GM18858 (cell line): ENCODE measurements around the gene RRP15.

Experiments
- ATAC-seq: cut with Tn5 transposase; IDR thresholded peaks from one replicate; pipeline ENCODE4 v1.9.1; 2021; ENCODE audit not compliant: unreplicated experiment

Gene RRP15

GRCh38 chr1:218284917-218285635 lies at the start of gene RRP15:
Gene RRP15, plus strand, starts transcription at chr1:218285293. Its CDS starts 24 bp downstream, at chr1:218285317.
- peak; percentile 98 for ATAC-seq

GRCh38 chr1:218242171-218242570 lies 42.9 kb upstream of the RRP15 start:
- no peak for ATAC-seq

GRCh38 chr1:218247339-218247738 lies 37.8 kb upstream of the RRP15 start:
- no peak for ATAC-seq

- ATAC-seq, result no peak
These were observed 35.6 kb upstream of the RRP15 start for GRCh38 chr1:218249338-218250140.

- no peak for ATAC-seq
These were observed 34.6 kb upstream of the RRP15 start for GRCh38 chr1:218250492-218250891.

GRCh38 chr1:218254296-218254946 lies 30.7 kb upstream of the RRP15 start:
- ATAC-seq, result no peak

- no peak for ATAC-seq
These were observed 30.0 kb upstream of the RRP15 start for GRCh38 chr1:218255090-218255489.

GRCh38 chr1:218257371-218257770 lies 27.7 kb upstream of the RRP15 start:
- no peak for ATAC-seq

GRCh38 chr1:218257971-218258370 lies 27.1 kb upstream of the RRP15 start:
- no peak for ATAC-seq

- ATAC-seq, result no peak
These were observed 25.8 kb upstream of the RRP15 start for GRCh38 chr1:218259339-218259738.

GRCh38 chr1:218259800-218260199 lies 25.3 kb upstream of the RRP15 start:
- ATAC-seq, result no peak

GRCh38 chr1:218262259-218262658 lies 22.8 kb upstream of the RRP15 start:
- no peak for ATAC-seq

- ATAC-seq, result no peak
These were observed 18.7 kb upstream of the RRP15 start for GRCh38 chr1:218266356-218266755.

GRCh38 chr1:218272366-218272765 lies 12.7 kb upstream of the RRP15 start:
- ATAC-seq, result no peak

- ATAC-seq, result no peak
These were observed 11.2 kb upstream of the RRP15 start for GRCh38 chr1:218273762-218274479.

- ATAC-seq, result no peak
These were observed 10.6 kb upstream of the RRP15 start for GRCh38 chr1:218274511-218274910.

GRCh38 chr1:218275823-218276222 lies 9.3 kb upstream of the RRP15 start:
- no peak for ATAC-seq

GRCh38 chr1:218281285-218281684 lies 3.8 kb upstream of the RRP15 start:
- no peak for ATAC-seq

- ATAC-seq, result no peak
These were observed 646 bp upstream of the RRP15 start for GRCh38 chr1:218284377-218284916.

GRCh38 chr1:218292515-218292914 lies 7.4 kb downstream of the RRP15 start:
- no peak for ATAC-seq

GRCh38 chr1:218294546-218294945 lies 9.5 kb downstream of the RRP15 start:
- ATAC-seq, result no peak
